H1 (cell line): Measurements from ENCODE around the gene GH1. TPM values are rescaled to one million over a fixed set of nuclear protein-coding genes. Genes with fewer than 3 reads are reported as not detected.
"Not testable (repeated sequence)": the region's sequence is repeated elsewhere in the genome, so short reads cannot be mapped to it uniquely, and the experiment has no call there.

Experiments used
- CTCF ChIA-PET: fragments of 300-600 bp; sonication (Branson Sonifier 250); formaldehyde crosslinking; loops from one replicate; lab custom pipeline; 2021; ENCODE audit not compliant: partially characterized antibody; lab: Charles Lee
- POLR2A ChIA-PET: fragments of 300-600 bp; sonication (Branson Sonifier 250); formaldehyde crosslinking; loops from one replicate; lab custom pipeline; 2021; ENCODE audit warnings: inconsistent platforms; ENCODE audit not compliant: partially characterized antibody; lab: Charles Lee
- DNase-seq, 2 experiments: peaks; one replicate each; pipeline versions ENCODE4 v3.0.0 to v3.0.0-alpha.2; 2010 to 2022; ENCODE audit warnings: low spot score in 2 of 2, low read depth in 1 of 2, mixed read lengths in 1 of 2
- FAIRE-seq: peaks from 2 replicates; lab custom pipeline; 2011; peaks lifted over from hg19 to GRCh38; lab: Jason Lieb, UNC
- H2AFZ ChIP-seq: 2 replicates; pipeline ENCODE4 v1.8.1; 2012; ENCODE audit warnings: low read length, inconsistent platforms
- H2AK5ac ChIP-seq: 2 replicates; pipeline ENCODE4 v1.6.1; 2013; ENCODE audit warnings: low read depth, low read length
- H2BK120ac ChIP-seq: replicated peaks from 2 replicates; pipeline ENCODE3; 2013; ENCODE audit warnings: low read depth, low read length, inconsistent platforms
- H2BK12ac ChIP-seq: 2 replicates; pipeline ENCODE4 v1.6.1; 2013; ENCODE audit warnings: low read depth, low read length
- H2BK15ac ChIP-seq: 2 replicates; pipeline ENCODE4 v1.6.1; 2013; ENCODE audit warnings: low read length
- H2BK20ac ChIP-seq: 2 replicates; pipeline ENCODE4 v1.6.1; 2013; ENCODE audit warnings: low read length
- H2BK5ac ChIP-seq: 2 replicates; pipeline ENCODE4 v1.6.1; 2013; ENCODE audit warnings: low read depth, low read length
- H3K14ac ChIP-seq: 2 replicates; pipeline ENCODE4 v1.6.1; 2013; ENCODE audit warnings: inconsistent platforms; ENCODE audit not compliant: insufficient read length
- H3K18ac ChIP-seq: 2 replicates; pipeline ENCODE4 v1.6.1; 2013; ENCODE audit warnings: low read length; ENCODE audit errors: extremely low read depth
- H3K23ac ChIP-seq: 2 replicates; pipeline ENCODE4 v1.6.1; 2013; ENCODE audit warnings: inconsistent platforms; ENCODE audit not compliant: insufficient read length
- H3K23me2 ChIP-seq: 2 replicates; pipeline ENCODE4 v1.6.1; 2013; ENCODE audit warnings: low read depth, low read length
- H3K27ac ChIP-seq: 2 replicates; pipeline ENCODE4 v1.6.1; 2011; ENCODE audit warnings: low read depth, low read length, inconsistent platforms
- H3K27me3 ChIP-seq, 4 experiments: replicated peaks in 1 of 4; 1 replicate in 1 of 4; 2 replicates in 3 of 4; pipeline versions ENCODE4 v1.6.1 to v1.8.1; 2011 to 2013; ENCODE audit warnings: low read length in 3 of 4, mild to moderate bottlenecking in 3 of 4, inconsistent platforms in 2 of 4, mixed read lengths in 2 of 4, moderate library complexity in 1 of 4; ENCODE audit not compliant: control insufficient read depth in 3 of 4, insufficient read depth in 3 of 4; ENCODE audit errors: extremely low read depth in 1 of 4
- H3K36me3 ChIP-seq, 4 experiments: 2 replicates each; pipeline versions ENCODE4 v1.6.1 to v1.8.1; 2011 to 2013; ENCODE audit warnings: mild to moderate bottlenecking in 4 of 4, low read length in 3 of 4, moderate library complexity in 2 of 4, control low read depth in 1 of 4, inconsistent platforms in 1 of 4; ENCODE audit not compliant: insufficient read depth in 4 of 4, control insufficient read depth in 2 of 4
- H3K4ac ChIP-seq: replicated peaks from 2 replicates; pipeline ENCODE3; 2013; ENCODE audit warnings: low read length, low read depth, mixed read lengths, inconsistent platforms; ENCODE audit not compliant: insufficient read length
- H3K4me1 ChIP-seq, 4 experiments: replicated peaks in 1 of 4; 1 replicate in 1 of 4; 2 replicates in 3 of 4; pipeline versions ENCODE4 v1.6.1 to v1.8.1; 2011 to 2013; ENCODE audit warnings: low read length in 3 of 4, inconsistent platforms in 2 of 4, mixed read lengths in 1 of 4; ENCODE audit not compliant: insufficient read depth in 4 of 4, control insufficient read depth in 3 of 4
- H3K4me2 ChIP-seq, 2 experiments: 2 replicates each; pipeline versions ENCODE4 v1.6.1 to v1.8.1; 2011 to 2013; ENCODE audit warnings: low read depth in 2 of 2, low read length in 2 of 2, control low read depth in 1 of 2, inconsistent platforms in 1 of 2, mild to moderate bottlenecking in 1 of 2; ENCODE audit not compliant: insufficient read depth in 1 of 2
- H3K4me3 ChIP-seq, 4 experiments: fragments of 200-600, 300-600 bp in 1 of 4; sonication (generic), shearing (Covaris generic), sonication (Bioruptor Twin) in 1 of 4; 2 replicates each; pipeline versions ENCODE4 v1.5.1 to v1.8.1; 2011 to 2016; ENCODE audit warnings: low read length in 4 of 4, low read depth in 3 of 4, control low read depth in 2 of 4, inconsistent platforms in 2 of 4, mild to moderate bottlenecking in 2 of 4, mixed read lengths in 1 of 4, moderate library complexity in 1 of 4; ENCODE audit not compliant: insufficient read depth in 2 of 4; ENCODE audit errors: extremely low read depth in 1 of 4
- H3K56ac ChIP-seq: replicated peaks from 2 replicates; pipeline ENCODE3; 2013; ENCODE audit warnings: low read depth, mild to moderate bottlenecking, mixed read lengths, low read length, inconsistent platforms; ENCODE audit not compliant: insufficient read length
- H3K79me1 ChIP-seq: 2 replicates; pipeline ENCODE4 v1.6.1; 2013; ENCODE audit warnings: low read depth, low read length, control low read depth
- H3K79me2 ChIP-seq, 2 experiments: 2 replicates each; pipeline versions ENCODE4 v1.6.1 to v1.8.1; 2012 to 2013; ENCODE audit warnings: low read length in 2 of 2, mild to moderate bottlenecking in 2 of 2, inconsistent platforms in 1 of 2; ENCODE audit not compliant: insufficient read depth in 2 of 2, control insufficient read depth in 1 of 2
- H3K9ac ChIP-seq, 4 experiments: replicated peaks in 1 of 4; 1 replicate in 1 of 4; 2 replicates in 3 of 4; pipeline versions ENCODE4 v1.6.1 to v1.8.1; 2011 to 2013; ENCODE audit warnings: low read depth in 3 of 4, low read length in 3 of 4, control low read depth in 2 of 4, mild to moderate bottlenecking in 2 of 4, moderate library complexity in 2 of 4, inconsistent platforms in 1 of 4; ENCODE audit errors: extremely low read depth in 1 of 4
- H3K9me3 ChIP-seq, 2 experiments: 2 replicates each; pipeline versions ENCODE4 v1.6.1 to v1.8.1; 2012 to 2013; ENCODE audit warnings: mild to moderate bottlenecking in 2 of 2, moderate library complexity in 2 of 2, control low read depth in 1 of 2, inconsistent platforms in 1 of 2, low read depth in 1 of 2, low read length in 1 of 2, mixed read lengths in 1 of 2; ENCODE audit not compliant: insufficient read depth in 2 of 2
- H4K20me1 ChIP-seq, 2 experiments: replicated peaks in 1 of 2; 2 replicates each; pipeline versions ENCODE3 to v1.8.1; 2011 to 2013; ENCODE audit warnings: inconsistent platforms in 2 of 2, low read length in 2 of 2, mild to moderate bottlenecking in 1 of 2; ENCODE audit not compliant: insufficient read depth in 2 of 2, control insufficient read depth in 1 of 2
- H4K5ac ChIP-seq: 2 replicates; pipeline ENCODE4 v1.6.1; 2013; ENCODE audit warnings: low read length, low read depth, mixed read lengths, inconsistent platforms; ENCODE audit not compliant: insufficient read length
- H4K8ac ChIP-seq: 2 replicates; pipeline ENCODE4 v1.8.0; 2013; ENCODE audit warnings: mild to moderate bottlenecking, moderate library complexity, low read length, inconsistent platforms; ENCODE audit not compliant: insufficient read depth; ENCODE audit errors: extremely low read depth
- H4K91ac ChIP-seq: replicated peaks from 2 replicates; pipeline ENCODE3; 2013; ENCODE audit warnings: low read length, mixed read lengths, inconsistent platforms; ENCODE audit not compliant: insufficient read length
- WGBS, 2 experiments: shearing (Covaris generic) in 1 of 2; methylation state at CpG; one replicate each; pipeline versions ENCODE4 v1.1.6 to v1.1.7; 2013 to 2015; ENCODE audit warnings: low lambda C conversion rate in 2 of 2, mixed read lengths in 2 of 2, inconsistent platforms in 1 of 2, low coverage in 1 of 2, missing lambda C conversion rate in 1 of 2; ENCODE audit not compliant: insufficient replicate concordance in 2 of 2, insufficient coverage in 1 of 2, insufficient read length in 1 of 2; ENCODE audit errors: extremely low coverage in 1 of 2, missing lambda C conversion rate in 1 of 2; 5-methylcytosine and 5-hydroxymethylcytosine counted together
- polyA plus RNA-seq, 7 experiments: library from polyadenylated mRNA; depleted of rRNA in 3 of 7; stranded (reverse) in 5 of 7; unstranded in 2 of 7; fragments of >200 nt in 5 of 7; fragments of 200-250 nt in 2 of 7; gene quantifications; 1 replicate in 5 of 7; 2 replicates in 1 of 7; 4 replicates in 1 of 7; pipeline versions ENCODE4 v1.2.1 to v1.2.3, GENCODE V29; 2011 to 2013; ENCODE audit warnings: missing spikeins in 2 of 7, mixed read lengths in 2 of 7
- total RNA-seq: library from RNA; stranded (reverse); fragmentation: NEBNext Ultra II Directional; extraction: Animal tissue kit (Norgen Biotek cat#: 25700); gene quantifications from 2 replicates; pipeline ENCODE4 v1.2.1, GENCODE V29; 2021

The GH1 gene
- total and polyA plus RNA-seq, 2 of the 8 experiments (the other 6 are each of a cell fraction or from before 2014, with no cell fraction given), result 0.41 TPM; not detected in 1

GRCh38 chr17:63901971-63902370 lies 16.7 kb downstream of the GH1 start:
- H3K79me1 ChIP-seq, H3K23me2 ChIP-seq, H4K8ac ChIP-seq, H3K9ac ChIP-seq, H2AFZ ChIP-seq, H4K91ac ChIP-seq, H2BK120ac ChIP-seq, H3K14ac ChIP-seq, H4K20me1 ChIP-seq, H3K18ac ChIP-seq, H3K4me1 ChIP-seq, H3K23ac ChIP-seq, H2BK20ac ChIP-seq, H2BK15ac ChIP-seq, H3K4me2 ChIP-seq, H3K56ac ChIP-seq, H2BK5ac ChIP-seq, H4K5ac ChIP-seq, H3K79me2 ChIP-seq, DNase-seq, H3K36me3 ChIP-seq, H2BK12ac ChIP-seq, H3K4me3 ChIP-seq, H2AK5ac ChIP-seq, H3K27ac ChIP-seq, H3K4ac ChIP-seq, FAIRE-seq, H3K27me3 ChIP-seq, H3K9me3 ChIP-seq: not testable (repeated sequence)
- WGBS, 2 experiments, result 94% methylated on average over 2 of the region's 2 CpGs; no CpG with 5 or more reads in 1 of the 2 experiments
- CTCF ChIA-PET, result interaction anchor here (0.6 to 9.9 kb wide), 16 partner anchors 11 to 140 kb away, joined by 3 to 87 read pairs (median 6); partner anchors contain the start of genes GH1 and GH2
- POLR2A ChIA-PET, result interaction anchor here (0.5 to 2.5 kb wide), 3 partner anchors 39 to 244 kb away, joined by 3 to 7 read pairs (median 3); no protein-coding TSS in a partner anchor
